HG03135 (cell line): ENCODE results near the gene INHA.

Experiments
- ATAC-seq: cut with Tn5 transposase; IDR thresholded peaks from one replicate; pipeline ENCODE4 v1.9.1; 2021; ENCODE audit warnings: mild to moderate bottlenecking, moderate library complexity; ENCODE audit not compliant: unreplicated experiment

INHA gene

DNA sequence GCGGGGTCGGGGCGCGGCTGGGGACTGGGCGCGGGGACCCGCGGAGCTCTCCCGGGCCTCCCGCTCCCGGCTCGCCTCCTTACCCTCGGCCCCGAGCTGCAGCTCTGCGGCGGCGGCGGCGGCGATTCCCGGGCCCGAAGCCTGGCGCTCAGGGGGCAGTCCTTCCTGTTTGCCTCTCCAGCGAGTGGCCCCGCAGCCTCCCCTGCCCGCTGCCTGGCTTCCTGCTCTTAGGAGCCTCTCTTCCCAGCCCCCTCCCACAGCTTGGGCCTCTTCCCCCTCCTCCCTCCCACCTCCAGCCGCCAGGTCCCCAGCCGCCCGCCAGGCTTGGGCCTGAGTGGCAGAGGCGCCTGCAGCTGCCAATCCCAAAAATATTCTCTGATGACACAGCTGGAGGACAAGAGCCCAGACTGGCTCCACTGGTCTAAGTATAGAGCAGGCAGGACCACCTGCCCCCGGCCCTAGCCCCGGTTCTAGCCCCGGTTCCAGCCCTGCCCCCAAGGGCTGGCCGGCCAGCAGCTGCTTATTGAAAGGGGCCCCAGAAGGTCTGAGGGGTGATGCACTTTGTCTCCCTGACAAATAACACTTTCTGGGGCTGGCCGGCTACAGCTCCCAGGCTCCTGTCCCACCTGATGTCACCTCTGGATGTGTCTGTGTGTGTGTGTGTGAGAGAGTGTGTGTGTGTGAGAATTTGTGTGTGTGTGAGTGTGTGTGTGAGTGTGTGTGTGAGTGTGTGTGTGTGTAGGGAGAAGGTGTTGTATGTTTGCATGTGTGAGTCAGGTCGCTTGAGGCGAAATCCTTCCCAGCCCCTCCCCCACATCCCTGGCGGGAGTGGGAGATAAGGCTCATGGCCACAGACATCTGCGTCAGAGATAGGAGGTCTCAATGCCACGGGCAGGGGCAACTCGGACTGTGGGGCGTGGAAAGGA, 536 bp upstream of the INHA start, which contains the start of gene OBSL1:
OBSL1 (minus strand) TSS at position 229 of the 926 bp plus-strand sequence. CDS start 307 bp downstream, outside the sequence.
- ATAC-seq, result no peak

DNA sequence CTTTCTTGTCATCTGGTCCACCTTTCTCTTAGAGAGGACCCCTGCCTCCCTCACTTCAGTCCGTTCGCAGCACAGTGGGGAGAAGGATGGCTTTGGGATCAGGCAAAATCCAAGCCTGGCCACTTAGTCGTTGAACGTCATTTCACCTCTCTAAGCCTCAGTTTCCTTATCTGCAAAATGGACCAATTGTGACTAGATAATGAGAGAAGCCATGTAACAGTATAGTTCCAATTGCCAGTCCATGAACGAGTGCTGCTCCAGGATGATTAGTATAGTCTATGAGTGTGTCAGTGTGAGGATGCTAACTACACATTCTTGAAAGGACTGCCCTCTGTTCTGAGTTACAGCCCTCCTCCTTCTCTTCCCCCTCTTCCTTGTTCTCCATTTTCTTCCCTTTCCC, 1.1 kb downstream of the INHA start:
- ATAC-seq, result no peak

GRCh38 chr2:219574484-219575311, 2.6 kb downstream of the INHA start:
- ATAC-seq, result no peak

DNA sequence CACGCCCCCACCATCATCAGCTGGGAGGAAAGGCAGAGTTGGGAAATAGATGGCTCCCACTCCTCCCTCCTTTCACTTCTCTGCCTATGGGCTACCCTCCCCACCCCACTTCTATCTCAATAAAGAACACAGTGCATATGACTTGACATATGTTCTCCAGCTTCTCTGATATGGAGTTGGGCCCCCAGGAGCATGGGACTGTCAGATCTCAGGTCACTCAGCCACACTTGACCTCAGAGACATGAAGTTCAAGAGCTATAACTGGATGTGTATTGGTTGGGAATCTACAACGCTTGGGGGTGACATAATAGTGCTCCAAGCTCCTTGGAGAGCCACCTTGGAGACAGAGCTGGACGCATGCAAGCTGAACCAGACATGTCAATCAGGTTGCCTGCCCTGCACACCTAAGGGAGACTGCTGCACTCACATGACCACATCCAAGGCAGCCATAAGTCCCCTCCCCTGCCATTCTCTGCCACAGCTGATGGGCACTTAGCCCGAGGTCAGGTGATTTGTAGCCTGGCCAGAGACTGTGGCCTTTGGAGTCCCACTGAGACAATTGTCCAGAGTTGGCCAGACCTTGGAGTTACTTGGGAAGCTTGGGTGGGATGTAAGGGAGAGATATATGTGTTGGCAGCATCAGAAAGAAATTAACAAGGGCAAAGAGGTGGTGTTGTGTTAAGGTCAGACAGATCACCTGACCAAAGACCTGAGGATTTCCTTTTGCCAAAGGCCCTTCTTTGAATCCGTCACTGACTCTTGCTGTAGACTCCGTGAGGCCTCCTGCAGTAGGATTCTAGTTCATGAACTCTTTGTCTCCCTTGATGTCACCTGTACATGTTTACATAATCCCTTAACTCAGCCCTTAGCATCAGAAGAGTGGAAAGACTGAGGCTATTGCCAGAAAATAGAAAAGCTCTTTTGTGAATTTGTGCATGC, 3.7 kb downstream of the INHA start:
- no peak for ATAC-seq

GRCh38 chr2:219576505-219577388, 4.6 kb downstream of the INHA start:
- no peak for ATAC-seq

DNA sequence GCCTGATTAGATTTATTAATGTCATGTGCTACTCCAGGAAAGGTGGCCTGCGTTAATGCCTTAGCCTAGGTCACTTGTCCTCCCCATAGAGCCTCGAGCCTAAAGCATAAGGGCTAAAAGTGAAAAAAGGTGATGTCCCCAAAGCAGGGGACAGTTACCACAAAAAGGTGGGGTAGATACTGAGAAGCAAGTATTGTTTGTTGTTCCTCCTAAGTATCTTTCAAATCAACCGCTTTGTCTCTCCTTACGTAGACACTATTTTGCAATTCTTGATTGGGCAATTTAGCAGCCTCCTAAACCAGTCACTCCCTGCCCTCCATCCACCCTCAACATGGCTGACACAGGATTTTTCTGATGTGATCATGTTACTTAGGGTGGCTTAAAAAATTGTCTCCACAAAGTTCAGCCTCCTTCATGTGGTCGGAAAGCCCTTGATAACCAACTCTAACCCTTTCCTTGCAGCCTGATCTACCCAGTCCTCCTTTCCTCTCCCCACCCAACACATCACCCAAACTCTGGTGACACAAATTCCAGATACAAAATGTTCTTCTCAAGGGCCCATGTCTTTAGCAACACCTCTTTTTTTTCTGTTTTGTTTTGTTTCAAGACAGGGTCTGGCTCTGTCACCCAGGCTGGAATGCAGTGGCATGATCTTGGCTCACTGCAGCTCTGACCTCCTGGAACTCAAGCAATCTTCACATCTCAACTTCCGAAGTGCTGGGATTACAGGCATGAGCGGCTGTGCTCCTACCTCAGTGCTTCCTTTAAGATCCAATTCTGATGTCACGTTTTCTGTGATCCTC, 6.9 kb downstream of the INHA start:
- no peak for ATAC-seq

DNA sequence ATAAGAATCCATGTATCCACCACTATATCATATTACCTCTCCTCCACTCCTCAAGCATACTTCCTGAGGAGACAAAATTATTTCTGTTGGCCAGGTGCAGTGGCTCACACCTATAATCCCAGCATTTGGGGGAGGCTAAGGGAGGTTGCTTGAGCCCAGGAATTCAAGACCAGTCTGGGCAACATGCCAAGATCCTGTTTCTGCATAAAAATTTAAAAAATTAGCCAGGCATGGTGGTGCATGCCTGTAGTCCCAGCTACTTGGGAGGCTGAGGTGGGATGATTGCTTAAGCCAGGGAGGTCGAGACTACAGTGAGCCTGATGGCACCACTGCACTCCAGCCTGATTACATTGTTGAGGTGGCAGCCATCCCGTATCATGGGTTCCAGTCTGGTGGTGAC, 9.2 kb downstream of the INHA start:
- no peak for ATAC-seq

DNA sequence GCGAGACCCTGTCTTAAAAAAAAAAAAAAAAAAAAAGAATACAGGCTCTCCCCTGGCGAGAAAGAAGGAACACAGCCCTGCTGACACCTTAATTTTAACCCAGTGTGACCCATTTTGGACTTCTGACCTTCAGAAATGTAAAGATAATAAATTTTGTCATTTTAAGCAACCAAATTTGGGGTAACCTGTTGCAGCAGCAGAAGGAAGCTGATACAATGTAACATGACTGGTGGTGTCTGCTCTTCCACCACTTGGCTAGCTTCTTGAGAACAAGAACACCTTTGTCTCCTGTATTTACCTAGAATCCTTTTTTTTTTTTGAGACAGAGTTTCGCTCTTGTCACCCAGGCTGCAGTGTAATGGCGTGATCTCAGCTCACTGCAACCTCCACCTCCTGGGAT, 19.0 kb downstream of the INHA start:
- no peak for ATAC-seq

DNA sequence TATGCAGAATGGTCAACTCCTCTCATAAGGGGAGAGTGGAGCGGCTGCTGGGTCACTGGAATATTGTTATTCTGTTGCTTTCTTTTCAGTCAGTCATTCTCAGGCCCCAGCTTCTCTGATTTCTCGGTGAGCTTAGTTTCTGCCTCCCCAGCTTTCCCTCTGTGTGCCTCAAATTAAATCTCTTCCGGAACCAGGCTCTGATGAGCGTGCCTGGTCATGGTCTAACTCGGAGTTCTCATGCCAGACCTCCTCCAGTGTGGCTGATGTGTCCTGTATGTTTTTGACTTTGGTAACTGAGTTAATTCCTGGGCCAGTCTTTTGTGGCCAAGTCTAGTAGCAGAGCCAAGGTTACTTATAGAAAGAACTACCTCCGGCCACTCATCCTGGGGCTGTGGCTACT, 20.6 kb downstream of the INHA start:
- no peak for ATAC-seq

GRCh38 chr2:219593154-219593553, 21.0 kb downstream of the INHA start:
- ATAC-seq, result no peak

GRCh38 chr2:219595256-219595655, 23.1 kb downstream of the INHA start:
- ATAC-seq, result no peak

- ATAC-seq, result peak; percentile 12
These were observed 24.9 kb downstream of the INHA start for GRCh38 chr2:219596954-219597551.

DNA sequence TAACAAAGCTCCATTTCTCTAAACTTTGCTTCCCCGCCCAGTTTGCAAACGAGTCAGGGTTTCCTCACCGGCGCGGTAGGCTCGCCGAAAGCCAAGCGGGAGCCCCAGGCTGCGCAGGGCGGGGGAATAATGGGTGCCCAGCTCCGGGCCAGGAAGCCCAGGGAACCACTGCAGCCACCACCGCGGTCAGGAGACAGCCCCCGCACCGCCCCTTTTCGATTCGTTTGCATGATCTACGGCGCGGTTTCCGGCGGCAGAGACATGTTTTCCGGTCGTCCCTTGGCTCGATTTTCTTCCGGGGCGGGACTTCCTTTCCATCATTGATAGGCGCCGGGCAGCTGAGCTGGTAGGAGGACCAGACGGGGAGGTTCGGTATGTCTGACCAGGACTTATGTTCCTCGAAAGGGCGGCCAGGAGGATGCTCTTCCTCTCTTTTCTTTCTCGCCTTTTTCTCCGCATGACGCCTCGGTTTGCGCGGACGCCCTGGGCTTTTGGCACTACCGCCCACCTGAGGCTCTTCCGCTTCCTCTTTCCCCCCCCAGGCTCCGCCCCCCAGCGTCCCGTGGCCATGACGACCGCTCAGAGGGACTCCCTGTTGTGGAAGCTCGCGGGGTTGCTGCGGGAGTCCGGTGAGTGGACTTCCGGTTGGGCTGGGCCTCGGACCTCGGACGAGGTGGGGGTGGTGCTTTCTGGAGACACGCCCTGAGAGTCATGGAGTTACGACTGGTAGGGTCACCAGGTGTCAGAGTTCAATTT, 25.6 kb downstream of the INHA start, which contains the start of gene STK11IP:
STK11IP (plus strand) TSS at position 306 of the 756 bp plus-strand sequence; CDS start at position 569, 263 bp downstream.
- ATAC-seq, result peak; percentile 94

DNA sequence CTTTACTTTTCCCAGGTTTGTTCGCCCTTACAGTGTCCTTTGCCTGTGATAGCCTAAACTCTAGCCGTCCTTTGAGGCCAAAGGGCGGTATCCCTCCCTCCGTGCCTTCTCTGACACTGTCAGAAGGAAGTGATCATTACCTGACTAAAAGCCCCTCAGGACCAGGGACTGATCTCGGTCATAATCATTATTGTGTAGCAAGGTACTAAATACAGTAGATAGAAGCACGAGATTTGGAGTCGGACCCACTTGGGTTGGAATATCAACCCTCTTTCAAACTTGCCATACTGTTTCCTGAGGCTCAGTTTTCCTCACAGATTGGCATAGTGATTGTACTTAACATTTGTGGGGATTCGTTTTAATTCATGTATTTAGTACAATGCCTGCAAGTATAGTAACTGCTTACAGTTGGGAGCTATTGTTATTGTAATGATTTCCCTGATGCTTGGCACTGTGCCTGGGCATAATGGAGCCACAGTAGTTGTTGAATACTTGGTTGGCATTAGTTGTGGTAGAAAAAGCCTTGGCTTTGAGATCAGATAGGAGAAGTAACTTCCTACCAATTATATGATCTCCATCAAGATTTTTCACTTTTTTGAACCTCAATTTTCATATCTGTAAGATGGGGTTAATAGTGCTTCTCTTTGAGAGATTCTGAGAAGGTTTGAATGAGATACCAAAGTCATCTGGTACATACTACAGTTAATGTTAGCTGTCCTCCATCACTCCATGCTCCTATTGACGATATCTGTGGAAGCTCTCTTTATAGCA, 26.4 kb downstream of the INHA start:
- no peak for ATAC-seq

DNA sequence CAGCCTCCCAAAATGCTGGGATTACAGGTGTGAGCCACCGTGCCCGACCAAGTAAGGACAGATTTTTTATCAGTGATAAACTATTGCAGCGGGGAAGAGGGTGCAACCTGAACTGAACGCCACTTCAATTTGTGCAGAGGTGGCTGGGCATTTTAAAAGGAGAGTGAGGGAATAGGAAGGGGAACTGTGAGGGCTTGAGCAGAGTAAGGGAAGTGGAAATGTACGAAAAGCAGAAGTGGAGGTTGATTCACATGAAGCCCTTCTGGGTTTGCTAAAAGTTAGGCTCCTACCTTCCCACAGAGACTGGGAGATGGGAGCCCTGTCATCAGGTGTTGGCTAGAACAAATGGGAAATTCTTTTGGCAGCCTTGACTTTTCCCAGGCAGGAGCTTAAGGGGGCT, 31.7 kb downstream of the INHA start:
- ATAC-seq, result no peak

- ATAC-seq, result no peak
These were observed 33.5 kb downstream of the INHA start for GRCh38 chr2:219605607-219605954.

DNA sequence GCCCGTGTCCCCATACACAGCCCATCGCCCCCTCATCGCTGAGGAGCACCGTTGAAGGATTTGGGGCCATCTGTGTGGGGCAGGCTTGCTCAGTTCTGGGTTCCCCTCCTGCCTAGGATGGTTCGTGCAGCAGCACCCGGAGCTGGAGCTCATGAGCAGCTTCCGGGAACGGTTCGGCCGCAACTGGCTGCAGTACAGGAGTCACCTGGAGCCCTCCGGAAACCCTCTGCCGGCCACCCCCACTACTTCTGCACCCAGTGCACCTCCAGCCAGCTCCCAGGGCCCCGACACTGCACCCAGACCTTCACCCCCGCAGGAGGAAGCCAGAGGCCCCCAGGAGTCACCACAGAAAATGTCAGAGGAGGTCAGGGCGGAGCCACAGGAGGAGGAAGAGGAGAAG, 35.8 kb downstream of the INHA start:
- no peak for ATAC-seq
